GM23338 (cell line): ENCODE results near the gene RTL1.

Experiments
- CREB1 ChIP-seq: fragments of 250-450 bp; sonication (Bioruptor Pico); IDR thresholded peaks from 2 replicates; pipeline ENCODE4 v1.5.0; 2020; ENCODE audit warnings: low read depth, mild to moderate bottlenecking, moderate library complexity
- ETS1 ChIP-seq: IDR thresholded peaks from 2 replicates; pipeline ENCODE4 v1.6.1; 2016; ENCODE audit warnings: antibody characterized with exemption
- EZH2 ChIP-seq: fragments of 200-600 bp; sonication (generic); IDR thresholded peaks from one replicate; pipeline ENCODE4 v1.8.0; 2017; ENCODE audit warnings: antibody characterized with exemption, mild to moderate bottlenecking, low read depth; ENCODE audit not compliant: unreplicated experiment
- EZH2phosphoT487 ChIP-seq: fragments of 200-600 bp; sonication (generic); IDR thresholded peaks from one replicate; pipeline ENCODE4 v1.8.1; 2018; ENCODE audit warnings: antibody characterized with exemption; ENCODE audit not compliant: unreplicated experiment
- JUNB ChIP-seq: IDR thresholded peaks from one replicate; pipeline ENCODE4 v1.6.1; 2016; ENCODE audit warnings: antibody characterized with exemption; ENCODE audit not compliant: unreplicated experiment
- POLR2AphosphoS5 ChIP-seq: IDR thresholded peaks from 2 replicates; pipeline ENCODE4 v1.6.1; 2016; ENCODE audit warnings: antibody characterized with exemption, low read depth
- ZNF114 ChIP-seq: fragments of 250-450 bp; sonication (Bioruptor Pico); IDR thresholded peaks from 2 replicates; pipeline ENCODE4 v1.5.0; 2020; ENCODE audit warnings: mild to moderate bottlenecking, moderate library complexity
- TF ChIP-seq, protein P1 (sequence below): IDR thresholded peaks from one replicate; pipeline ENCODE4 v1.6.1; 2018; ENCODE audit warnings: antibody characterized with exemption; ENCODE audit not compliant: unreplicated experiment
- TF ChIP-seq, protein P2 (sequence below), 2 experiments: fragments of 200-600 bp in 1 of 2; sonication (generic) in 1 of 2; conservative IDR thresholded peaks; 2 replicates each; pipeline versions ENCODE4 v1.5.1 to v1.6.1; 2016 to 2017; ENCODE audit warnings: antibody characterized with exemption in 2 of 2, low read depth in 2 of 2, mild to moderate bottlenecking in 2 of 2, moderate library complexity in 1 of 2
- TF ChIP-seq, protein P3 (sequence below): fragments of 250-450 bp; sonication (Bioruptor Pico); IDR thresholded peaks from 2 replicates; pipeline ENCODE4 v1.5.0; 2020; ENCODE audit warnings: mild to moderate bottlenecking, moderate library complexity

DNA sequence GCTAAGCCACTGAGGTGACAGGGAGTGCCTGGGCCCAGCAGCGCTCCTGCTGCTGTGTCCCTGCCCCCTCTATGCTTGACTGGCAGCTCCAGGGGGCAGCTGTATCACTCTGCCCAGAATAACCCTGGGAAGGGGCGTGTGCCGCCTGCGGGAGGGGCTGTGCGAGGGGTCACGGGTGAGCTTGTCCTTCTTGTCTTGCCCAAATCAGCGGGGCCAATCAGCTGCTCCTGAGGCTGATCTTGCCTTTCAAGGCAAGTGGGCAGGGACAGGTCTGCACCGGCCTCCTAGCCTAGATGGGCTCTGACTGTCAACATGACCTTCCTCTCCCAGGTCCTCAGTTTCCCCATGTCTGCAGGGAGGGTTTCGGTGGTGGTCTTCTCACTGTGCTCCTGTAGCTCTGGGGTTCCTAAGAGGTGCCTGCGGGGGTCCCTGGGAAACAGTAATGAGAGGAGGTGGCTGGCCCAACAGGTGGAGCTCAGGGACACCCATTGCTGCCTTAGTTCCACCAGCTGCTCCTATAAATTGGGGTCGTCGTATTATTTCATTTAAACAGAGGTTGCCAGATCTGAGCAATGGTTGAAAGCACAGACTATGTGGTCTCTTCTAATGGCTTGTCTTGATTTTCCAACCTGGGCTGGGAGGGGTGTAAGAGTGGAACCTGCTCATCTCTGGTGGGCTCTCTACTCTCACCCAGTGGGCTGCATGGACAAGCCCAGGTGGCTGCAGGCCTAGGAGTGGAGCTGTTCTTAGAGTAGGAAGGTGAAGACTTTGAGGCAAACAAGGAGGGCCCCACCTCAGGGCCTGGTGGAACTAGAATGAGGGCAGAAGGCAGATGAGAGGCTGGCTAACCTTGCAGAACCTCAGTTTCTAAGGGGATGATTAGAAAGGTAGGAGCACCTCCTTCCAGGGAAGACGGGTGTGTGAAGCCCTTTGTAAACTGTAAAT, 11.7 kb downstream of the RTL1 start:
- TF ChIP-seq EZH2 (no peak), ETS1 (no peak), JUNB (no peak), POLR2AphosphoS5 (no peak), CREB1 (CRISPR knock-in tag) (no peak), EZH2phosphoT487 (no peak), ZNF114 (CRISPR knock-in tag) (no peak)
- TF ChIP-seq, protein P1, sequence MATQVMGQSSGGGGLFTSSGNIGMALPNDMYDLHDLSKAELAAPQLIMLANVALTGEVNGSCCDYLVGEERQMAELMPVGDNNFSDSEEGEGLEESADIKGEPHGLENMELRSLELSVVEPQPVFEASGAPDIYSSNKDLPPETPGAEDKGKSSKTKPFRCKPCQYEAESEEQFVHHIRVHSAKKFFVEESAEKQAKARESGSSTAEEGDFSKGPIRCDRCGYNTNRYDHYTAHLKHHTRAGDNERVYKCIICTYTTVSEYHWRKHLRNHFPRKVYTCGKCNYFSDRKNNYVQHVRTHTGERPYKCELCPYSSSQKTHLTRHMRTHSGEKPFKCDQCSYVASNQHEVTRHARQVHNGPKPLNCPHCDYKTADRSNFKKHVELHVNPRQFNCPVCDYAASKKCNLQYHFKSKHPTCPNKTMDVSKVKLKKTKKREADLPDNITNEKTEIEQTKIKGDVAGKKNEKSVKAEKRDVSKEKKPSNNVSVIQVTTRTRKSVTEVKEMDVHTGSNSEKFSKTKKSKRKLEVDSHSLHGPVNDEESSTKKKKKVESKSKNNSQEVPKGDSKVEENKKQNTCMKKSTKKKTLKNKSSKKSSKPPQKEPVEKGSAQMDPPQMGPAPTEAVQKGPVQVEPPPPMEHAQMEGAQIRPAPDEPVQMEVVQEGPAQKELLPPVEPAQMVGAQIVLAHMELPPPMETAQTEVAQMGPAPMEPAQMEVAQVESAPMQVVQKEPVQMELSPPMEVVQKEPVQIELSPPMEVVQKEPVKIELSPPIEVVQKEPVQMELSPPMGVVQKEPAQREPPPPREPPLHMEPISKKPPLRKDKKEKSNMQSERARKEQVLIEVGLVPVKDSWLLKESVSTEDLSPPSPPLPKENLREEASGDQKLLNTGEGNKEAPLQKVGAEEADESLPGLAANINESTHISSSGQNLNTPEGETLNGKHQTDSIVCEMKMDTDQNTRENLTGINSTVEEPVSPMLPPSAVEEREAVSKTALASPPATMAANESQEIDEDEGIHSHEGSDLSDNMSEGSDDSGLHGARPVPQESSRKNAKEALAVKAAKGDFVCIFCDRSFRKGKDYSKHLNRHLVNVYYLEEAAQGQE, result no peak
- TF ChIP-seq, protein P2, sequence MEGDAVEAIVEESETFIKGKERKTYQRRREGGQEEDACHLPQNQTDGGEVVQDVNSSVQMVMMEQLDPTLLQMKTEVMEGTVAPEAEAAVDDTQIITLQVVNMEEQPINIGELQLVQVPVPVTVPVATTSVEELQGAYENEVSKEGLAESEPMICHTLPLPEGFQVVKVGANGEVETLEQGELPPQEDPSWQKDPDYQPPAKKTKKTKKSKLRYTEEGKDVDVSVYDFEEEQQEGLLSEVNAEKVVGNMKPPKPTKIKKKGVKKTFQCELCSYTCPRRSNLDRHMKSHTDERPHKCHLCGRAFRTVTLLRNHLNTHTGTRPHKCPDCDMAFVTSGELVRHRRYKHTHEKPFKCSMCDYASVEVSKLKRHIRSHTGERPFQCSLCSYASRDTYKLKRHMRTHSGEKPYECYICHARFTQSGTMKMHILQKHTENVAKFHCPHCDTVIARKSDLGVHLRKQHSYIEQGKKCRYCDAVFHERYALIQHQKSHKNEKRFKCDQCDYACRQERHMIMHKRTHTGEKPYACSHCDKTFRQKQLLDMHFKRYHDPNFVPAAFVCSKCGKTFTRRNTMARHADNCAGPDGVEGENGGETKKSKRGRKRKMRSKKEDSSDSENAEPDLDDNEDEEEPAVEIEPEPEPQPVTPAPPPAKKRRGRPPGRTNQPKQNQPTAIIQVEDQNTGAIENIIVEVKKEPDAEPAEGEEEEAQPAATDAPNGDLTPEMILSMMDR (conservative IDR thresholded peaks at IDR 0.05; ENCODE audit: low read depth in 2 of 2), result no peak
- TF ChIP-seq, protein P3, sequence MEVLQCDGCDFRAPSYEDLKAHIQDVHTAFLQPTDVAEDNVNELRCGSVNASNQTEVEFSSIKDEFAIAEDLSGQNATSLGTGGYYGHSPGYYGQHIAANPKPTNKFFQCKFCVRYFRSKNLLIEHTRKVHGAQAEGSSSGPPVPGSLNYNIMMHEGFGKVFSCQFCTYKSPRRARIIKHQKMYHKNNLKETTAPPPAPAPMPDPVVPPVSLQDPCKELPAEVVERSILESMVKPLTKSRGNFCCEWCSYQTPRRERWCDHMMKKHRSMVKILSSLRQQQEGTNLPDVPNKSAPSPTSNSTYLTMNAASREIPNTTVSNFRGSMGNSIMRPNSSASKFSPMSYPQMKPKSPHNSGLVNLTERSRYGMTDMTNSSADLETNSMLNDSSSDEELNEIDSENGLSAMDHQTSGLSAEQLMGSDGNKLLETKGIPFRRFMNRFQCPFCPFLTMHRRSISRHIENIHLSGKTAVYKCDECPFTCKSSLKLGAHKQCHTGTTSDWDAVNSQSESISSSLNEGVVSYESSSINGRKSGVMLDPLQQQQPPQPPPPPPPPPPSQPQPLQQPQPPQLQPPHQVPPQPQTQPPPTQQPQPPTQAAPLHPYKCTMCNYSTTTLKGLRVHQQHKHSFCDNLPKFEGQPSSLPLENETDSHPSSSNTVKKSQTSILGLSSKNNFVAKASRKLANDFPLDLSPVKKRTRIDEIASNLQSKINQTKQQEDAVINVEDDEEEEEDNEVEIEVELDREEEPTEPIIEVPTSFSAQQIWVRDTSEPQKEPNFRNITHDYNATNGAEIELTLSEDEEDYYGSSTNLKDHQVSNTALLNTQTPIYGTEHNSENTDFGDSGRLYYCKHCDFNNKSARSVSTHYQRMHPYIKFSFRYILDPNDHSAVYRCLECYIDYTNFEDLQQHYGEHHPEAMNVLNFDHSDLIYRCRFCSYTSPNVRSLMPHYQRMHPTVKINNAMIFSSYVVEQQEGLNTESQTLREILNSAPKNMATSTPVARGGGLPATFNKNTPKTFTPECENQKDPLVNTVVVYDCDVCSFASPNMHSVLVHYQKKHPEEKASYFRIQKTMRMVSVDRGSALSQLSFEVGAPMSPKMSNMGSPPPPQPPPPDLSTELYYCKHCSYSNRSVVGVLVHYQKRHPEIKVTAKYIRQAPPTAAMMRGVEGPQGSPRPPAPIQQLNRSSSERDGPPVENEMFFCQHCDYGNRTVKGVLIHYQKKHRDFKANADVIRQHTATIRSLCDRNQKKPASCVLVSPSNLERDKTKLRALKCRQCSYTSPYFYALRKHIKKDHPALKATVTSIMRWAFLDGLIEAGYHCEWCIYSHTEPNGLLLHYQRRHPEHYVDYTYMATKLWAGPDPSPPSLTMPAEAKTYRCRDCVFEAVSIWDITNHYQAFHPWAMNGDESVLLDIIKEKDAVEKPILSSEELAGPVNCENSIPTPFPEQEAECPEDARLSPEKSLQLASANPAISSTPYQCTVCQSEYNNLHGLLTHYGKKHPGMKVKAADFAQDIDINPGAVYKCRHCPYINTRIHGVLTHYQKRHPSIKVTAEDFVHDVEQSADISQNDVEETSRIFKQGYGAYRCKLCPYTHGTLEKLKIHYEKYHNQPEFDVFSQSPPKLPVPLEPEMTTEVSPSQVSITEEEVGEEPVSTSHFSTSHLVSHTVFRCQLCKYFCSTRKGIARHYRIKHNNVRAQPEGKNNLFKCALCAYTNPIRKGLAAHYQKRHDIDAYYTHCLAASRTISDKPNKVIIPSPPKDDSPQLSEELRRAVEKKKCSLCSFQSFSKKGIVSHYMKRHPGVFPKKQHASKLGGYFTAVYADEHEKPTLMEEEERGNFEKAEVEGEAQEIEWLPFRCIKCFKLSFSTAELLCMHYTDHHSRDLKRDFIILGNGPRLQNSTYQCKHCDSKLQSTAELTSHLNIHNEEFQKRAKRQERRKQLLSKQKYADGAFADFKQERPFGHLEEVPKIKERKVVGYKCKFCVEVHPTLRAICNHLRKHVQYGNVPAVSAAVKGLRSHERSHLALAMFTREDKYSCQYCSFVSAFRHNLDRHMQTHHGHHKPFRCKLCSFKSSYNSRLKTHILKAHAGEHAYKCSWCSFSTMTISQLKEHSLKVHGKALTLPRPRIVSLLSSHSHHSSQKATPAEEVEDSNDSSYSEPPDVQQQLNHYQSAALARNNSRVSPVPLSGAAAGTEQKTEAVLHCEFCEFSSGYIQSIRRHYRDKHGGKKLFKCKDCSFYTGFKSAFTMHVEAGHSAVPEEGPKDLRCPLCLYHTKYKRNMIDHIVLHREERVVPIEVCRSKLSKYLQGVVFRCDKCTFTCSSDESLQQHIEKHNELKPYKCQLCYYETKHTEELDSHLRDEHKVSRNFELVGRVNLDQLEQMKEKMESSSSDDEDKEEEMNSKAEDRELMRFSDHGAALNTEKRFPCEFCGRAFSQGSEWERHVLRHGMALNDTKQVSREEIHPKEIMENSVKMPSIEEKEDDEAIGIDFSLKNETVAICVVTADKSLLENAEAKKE (CRISPR knock-in tag), result no peak
